ENCODE results near the gene SERPINA4. TPM values are rescaled to one million over a fixed set of nuclear protein-coding genes. Genes with fewer than 3 reads are reported as not detected.

Gene SERPINA4
- polyA plus RNA-seq, 1 donor from 2014 or later, result not detected

GRCh38 chr14:94555991-94556390 lies 5.3 kb upstream of the SERPINA4 start:
- H3K9ac ChIP-seq (ENCODE audit: low read length), result no peak overlapping the region
- H3K4me3 ChIP-seq (ENCODE audit: low read length), result no peak overlapping the region
- TF ChIP-seq EP300 (conservative IDR thresholded peaks at IDR 0.05; ENCODE audit: poor library complexity, severe bottlenecking) (no peak), SMC3 (conservative IDR thresholded peaks at IDR 0.05; ENCODE audit: poor library complexity) (no peak), TAF1 (IDR thresholded peaks at IDR 0.05; ENCODE audit: low read depth) (no peak), EZH2 (IDR thresholded peaks at IDR 0.05; ENCODE audit: borderline replicate concordance, insufficient read depth, low read length, poor library complexity, severe bottlenecking) (no peak), POLR2AphosphoS5 (IDR thresholded peaks at IDR 0.05) (no peak), REST (IDR thresholded peaks at IDR 0.05; ENCODE audit: borderline replicate concordance) (no peak), MXI1 (conservative IDR thresholded peaks at IDR 0.05; ENCODE audit: poor library complexity, severe bottlenecking) (no peak), CTCF (IDR thresholded peaks at IDR 0.05; ENCODE audit: poor library complexity, severe bottlenecking) (no peak), RAD21 (conservative IDR thresholded peaks at IDR 0.05) (no peak)
- H3K79me2 ChIP-seq (replicated peaks; ENCODE audit: insufficient read depth, low read length), result no peaks in the 10 kb centered on the region
- no peak overlapping the region for H3K4me2 ChIP-seq (ENCODE audit: low read length)
- no peak overlapping the region for H2AFZ ChIP-seq (ENCODE audit: low read depth, low read length)
- H3K27me3 ChIP-seq (ENCODE audit: insufficient read depth, low read depth, low read length), result no peaks in the 10 kb centered on the region
- no peak overlapping the region for H3K27ac ChIP-seq (ENCODE audit: low read length)
- H3K9me3 ChIP-seq (ENCODE audit: low read length), result no peaks in the 10 kb centered on the region
- H3K9me2 ChIP-seq (ENCODE audit: insufficient read depth, low read length), result no peaks in the 10 kb centered on the region
- H3F3A ChIP-seq (ENCODE audit: insufficient read depth, low read length, poor library complexity, severe bottlenecking), result no peaks in the 10 kb centered on the region
- H4K20me1 ChIP-seq (ENCODE audit: insufficient read depth), result no peaks in the 10 kb centered on the region
- H3K36me3 ChIP-seq (ENCODE audit: insufficient read depth, low read length), result no peaks in the 10 kb centered on the region

- Histone ChIP-seq H3K9ac (ENCODE audit: low read length) (no peak overlapping the region), H2AFZ (ENCODE audit: low read depth, low read length) (no peak overlapping the region), H3K36me3 (ENCODE audit: insufficient read depth, low read length) (no peaks in the 10 kb centered on the region), H3K27ac (ENCODE audit: low read length) (no peak overlapping the region), H3K4me3 (ENCODE audit: low read length) (no peak overlapping the region), H3K9me3 (ENCODE audit: low read length) (no peaks in the 10 kb centered on the region), H3K4me2 (ENCODE audit: low read length) (no peak overlapping the region), H3K27me3 (ENCODE audit: insufficient read depth, low read depth, low read length) (no peaks in the 10 kb centered on the region), H3K79me2 (replicated peaks; ENCODE audit: insufficient read depth, low read length) (no peaks in the 10 kb centered on the region), H4K20me1 (ENCODE audit: insufficient read depth) (no peaks in the 10 kb centered on the region), H3K9me2 (ENCODE audit: insufficient read depth, low read length) (no peaks in the 10 kb centered on the region), H3F3A (ENCODE audit: insufficient read depth, low read length, poor library complexity, severe bottlenecking) (no peaks in the 10 kb centered on the region)
- TF ChIP-seq MXI1 (conservative IDR thresholded peaks at IDR 0.05; ENCODE audit: poor library complexity, severe bottlenecking) (no peak), RAD21 (conservative IDR thresholded peaks at IDR 0.05) (no peak), POLR2AphosphoS5 (IDR thresholded peaks at IDR 0.05) (no peak), EZH2 (IDR thresholded peaks at IDR 0.05; ENCODE audit: borderline replicate concordance, insufficient read depth, low read length, poor library complexity, severe bottlenecking) (no peak), CTCF (IDR thresholded peaks at IDR 0.05; ENCODE audit: poor library complexity, severe bottlenecking) (no peak), TAF1 (IDR thresholded peaks at IDR 0.05; ENCODE audit: low read depth) (no peak), SMC3 (conservative IDR thresholded peaks at IDR 0.05; ENCODE audit: poor library complexity) (no peak), REST (IDR thresholded peaks at IDR 0.05; ENCODE audit: borderline replicate concordance) (no peak), EP300 (conservative IDR thresholded peaks at IDR 0.05; ENCODE audit: poor library complexity, severe bottlenecking) (no peak)
Observed at GRCh38 chr14:94557327-94557726, 3.9 kb upstream of the SERPINA4 start.
